ENCODE results near the gene CNBP.

Gene CNBP

DNA sequence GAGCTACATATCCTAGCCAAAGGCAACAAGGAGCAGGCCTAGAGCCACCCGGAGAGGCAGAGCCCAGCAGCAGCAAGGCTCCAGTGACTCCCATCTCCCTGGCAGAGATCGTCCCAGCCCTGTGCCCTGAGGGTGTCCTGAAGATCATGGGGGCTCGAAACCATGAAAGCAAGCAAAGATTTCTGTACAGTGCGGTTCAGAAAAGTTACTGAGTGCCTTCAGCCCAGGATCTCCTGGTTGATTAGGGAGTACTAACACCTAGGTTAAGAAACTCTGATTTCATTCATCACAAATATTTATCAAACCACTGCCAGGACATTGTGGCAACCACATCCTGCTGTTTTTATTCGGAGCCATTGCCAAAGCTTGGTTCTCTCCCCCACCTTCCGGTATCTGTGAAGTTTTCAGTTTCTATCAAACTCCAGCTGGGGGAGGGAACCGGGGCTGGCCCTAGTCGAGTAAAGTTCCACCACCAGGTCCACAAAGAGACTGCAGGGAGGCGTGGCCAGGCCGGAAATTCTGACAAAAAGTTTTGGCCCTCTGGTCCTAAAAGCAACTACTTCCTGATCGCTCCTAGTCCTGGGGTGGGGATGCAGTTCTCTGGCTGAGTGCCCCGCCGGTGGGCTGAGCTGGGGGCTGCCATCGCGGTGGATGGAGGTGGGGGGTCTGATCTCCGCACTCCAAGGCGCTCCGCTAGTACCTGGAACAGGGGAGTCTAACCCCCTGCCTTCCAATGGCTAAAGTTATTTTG lies 63.3 kb downstream of the CNBP start:
- H3K9me3 ChIP-seq (ENCODE audit: control insufficient read depth, insufficient read depth, low read length): no peaks in the 10 kb centered on the region
- H3K27ac ChIP-seq (ENCODE audit: low read length): no peak overlapping the region
- H3K27me3 ChIP-seq (ENCODE audit: control insufficient read depth, insufficient read depth, low read length): no peaks in the 10 kb centered on the region
- DNase-seq (ENCODE audit: low read depth, low spot score): peak; percentile 66
- H3K4me3 ChIP-seq (ENCODE audit: low read length): peak overlapping the region; percentile 93
- no CpG with 5 or more reads among the region's 18 CpGs for WGBS (ENCODE audit: insufficient coverage, insufficient read length)
- H3K36me3 ChIP-seq (ENCODE audit: control insufficient read depth, insufficient read depth, low read length): no peaks in the 10 kb centered on the region
- H3K4me1 ChIP-seq (ENCODE audit: control insufficient read depth, insufficient read depth, low read length): peaks cover 6% of the 10 kb centered on the region; the same call in 1 of the 2 replicates

DNA sequence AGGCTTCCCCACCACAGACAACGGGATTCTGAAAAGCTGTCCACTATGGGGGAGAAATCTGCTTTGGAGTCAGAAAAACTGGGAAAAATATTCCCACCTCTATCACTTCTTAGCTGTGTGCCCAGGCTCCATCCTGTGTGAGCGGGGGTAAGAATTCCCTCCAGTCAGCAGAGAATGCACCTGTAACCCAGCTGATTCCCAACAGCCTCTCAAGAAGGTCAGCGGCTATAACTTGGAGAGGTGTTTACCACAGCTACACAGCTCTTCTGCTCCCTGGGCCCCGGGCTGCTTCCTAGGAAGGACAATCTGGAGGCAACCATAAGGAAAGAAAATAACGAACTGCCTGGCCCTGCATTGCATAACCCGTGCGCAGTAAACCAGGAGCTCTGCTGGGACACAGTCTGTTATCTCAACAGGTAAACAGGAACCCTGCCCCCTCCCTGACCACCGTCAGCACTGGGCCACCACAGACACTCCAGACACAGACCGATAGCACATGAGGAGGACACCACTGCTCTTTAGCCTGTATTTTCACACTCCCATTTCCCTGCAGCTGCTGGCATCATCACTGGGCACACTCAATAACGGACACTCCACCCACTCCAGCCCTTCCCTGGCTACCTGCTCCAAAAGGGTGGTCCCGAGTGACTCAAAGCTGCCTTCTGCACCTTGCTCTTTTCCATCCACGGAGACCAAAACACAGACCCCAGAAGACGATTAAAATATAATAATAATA lies 64.2 kb downstream of the CNBP start:
- H3K27me3 ChIP-seq (ENCODE audit: control insufficient read depth, insufficient read depth, low read length): no peaks in the 10 kb centered on the region
- H3K4me3 ChIP-seq (ENCODE audit: low read length): no peak overlapping the region; the same call in 1 of the 2 replicates
- no peak overlapping the region for H3K27ac ChIP-seq (ENCODE audit: low read length)
- WGBS (ENCODE audit: insufficient coverage, insufficient read length): no CpG with 5 or more reads among the region's 13 CpGs
- no peak for DNase-seq (ENCODE audit: low read depth, low spot score)
- peaks cover 6% of the 10 kb centered on the region; the same call in 1 of the 2 replicates for H3K4me1 ChIP-seq (ENCODE audit: control insufficient read depth, insufficient read depth, low read length)
- H3K36me3 ChIP-seq (ENCODE audit: control insufficient read depth, insufficient read depth, low read length): no peaks in the 10 kb centered on the region
- no peaks in the 10 kb centered on the region for H3K9me3 ChIP-seq (ENCODE audit: control insufficient read depth, insufficient read depth, low read length)

DNA sequence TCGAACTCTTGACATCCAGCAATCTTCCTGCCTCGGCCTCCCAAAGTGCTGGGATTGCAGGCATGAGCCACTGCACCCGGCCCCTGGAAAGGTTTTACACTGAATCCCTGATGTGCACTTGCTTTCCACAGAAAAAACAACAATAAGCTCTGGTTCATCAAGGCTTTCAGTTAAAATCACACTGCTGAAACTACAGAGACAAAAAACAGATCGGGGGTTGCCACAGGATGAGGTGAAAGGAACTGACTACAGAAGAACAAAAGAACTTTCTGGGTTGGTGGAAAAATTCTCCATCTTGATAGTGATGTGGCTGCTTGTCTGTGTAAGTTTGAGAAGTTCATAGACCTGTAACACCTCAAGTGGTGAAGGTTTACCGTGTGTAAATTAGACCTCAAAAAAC lies 65.0 kb downstream of the CNBP start:
- no peak for DNase-seq (ENCODE audit: low read depth, low spot score)
- H3K36me3 ChIP-seq (ENCODE audit: control insufficient read depth, insufficient read depth, low read length): no peaks in the 10 kb centered on the region
- H3K27ac ChIP-seq (ENCODE audit: low read length): no peak overlapping the region
- WGBS (ENCODE audit: insufficient coverage, insufficient read length): no CpG with 5 or more reads among the region's 5 CpGs
- H3K27me3 ChIP-seq (ENCODE audit: control insufficient read depth, insufficient read depth, low read length): no peaks in the 10 kb centered on the region
- H3K4me1 ChIP-seq (ENCODE audit: control insufficient read depth, insufficient read depth, low read length): peaks cover 6% of the 10 kb centered on the region; the same call in 1 of the 2 replicates
- H3K9me3 ChIP-seq (ENCODE audit: control insufficient read depth, insufficient read depth, low read length): no peaks in the 10 kb centered on the region
- H3K4me3 ChIP-seq (ENCODE audit: low read length): no peak overlapping the region

Measured in iPS DF 6.9 (cell line).